H9 (cell line): ENCODE data around the gene SEL1L2. TPM values are rescaled to one million over a fixed set of nuclear protein-coding genes. Genes with fewer than 3 reads are reported as not detected.

Source experiments
- DNase-seq: peaks from one replicate; pipeline ENCODE4 v3.0.0-alpha.2; 2017
- H2AFZ ChIP-seq: one replicate; pipeline ENCODE4 v1.6.1; 2013; ENCODE audit warnings: mild to moderate bottlenecking, low read length, control low read depth, moderate library complexity
- H2AK5ac ChIP-seq: 2 replicates; pipeline ENCODE4 v1.6.1; 2013; ENCODE audit warnings: low read length, control low read depth, mixed read lengths; ENCODE audit not compliant: insufficient read length
- H2BK120ac ChIP-seq: one replicate; pipeline ENCODE4 v1.6.1; 2013; ENCODE audit warnings: low read depth, mild to moderate bottlenecking, low read length, control low read depth, inconsistent platforms; ENCODE audit not compliant: poor library complexity, severe bottlenecking
- H2BK12ac ChIP-seq: 2 replicates; pipeline ENCODE4 v1.6.1; 2013; ENCODE audit warnings: low read length, control low read depth, mixed read lengths, low read depth; ENCODE audit not compliant: insufficient read length
- H2BK15ac ChIP-seq: 2 replicates; pipeline ENCODE4 v1.6.1; 2013; ENCODE audit warnings: low read depth, low read length, control low read depth
- H2BK20ac ChIP-seq: one replicate; pipeline ENCODE4 v1.6.1; 2013; ENCODE audit warnings: low read depth, mild to moderate bottlenecking, low read length, control low read depth, inconsistent platforms; ENCODE audit not compliant: poor library complexity, severe bottlenecking
- H2BK5ac ChIP-seq: 2 replicates; pipeline ENCODE4 v1.6.1; 2013; ENCODE audit warnings: low read length, control low read depth, mixed read lengths; ENCODE audit not compliant: insufficient read length
- H3K14ac ChIP-seq: 2 replicates; pipeline ENCODE4 v1.6.1; 2013; ENCODE audit warnings: low read length, control low read depth; ENCODE audit not compliant: insufficient read depth
- H3K18ac ChIP-seq: 2 replicates; pipeline ENCODE4 v1.6.1; 2013; ENCODE audit warnings: low read depth, mild to moderate bottlenecking, mixed read lengths, low read length, control low read depth; ENCODE audit not compliant: insufficient read length
- H3K23ac ChIP-seq: 2 replicates; pipeline ENCODE4 v1.6.1; 2013; ENCODE audit warnings: low read length, control low read depth, mixed read lengths, low read depth; ENCODE audit not compliant: insufficient read length
- H3K23me2 ChIP-seq: 2 replicates; pipeline ENCODE4 v1.6.1; 2013; ENCODE audit warnings: low read depth, mild to moderate bottlenecking, mixed read lengths, low read length, control low read depth; ENCODE audit not compliant: insufficient read length, poor library complexity, severe bottlenecking
- H3K27ac ChIP-seq: 2 replicates; pipeline ENCODE4 v1.5.1; 2013; ENCODE audit warnings: low read length, control low read depth, mixed read lengths, low read depth; ENCODE audit not compliant: insufficient read length
- H3K27me3 ChIP-seq: 2 replicates; pipeline ENCODE4 v1.6.1; 2013; ENCODE audit warnings: low read length, control low read depth, inconsistent platforms; ENCODE audit not compliant: insufficient read depth
- H3K4ac ChIP-seq: 2 replicates; pipeline ENCODE4 v1.6.1; 2013; ENCODE audit warnings: low read depth, mild to moderate bottlenecking, control low read depth, inconsistent platforms, low read length, moderate library complexity
- H3K4me1 ChIP-seq: 2 replicates; pipeline ENCODE4 v1.6.1; 2013; ENCODE audit warnings: low read length, control low read depth, inconsistent platforms; ENCODE audit not compliant: insufficient read depth
- H3K4me2 ChIP-seq: 2 replicates; pipeline ENCODE4 v1.6.1; 2013; ENCODE audit warnings: low read length, control low read depth, mixed read lengths; ENCODE audit not compliant: insufficient read length, insufficient read depth
- H3K56ac ChIP-seq: 2 replicates; pipeline ENCODE4 v1.6.1; 2013; ENCODE audit warnings: low read depth, mild to moderate bottlenecking, mixed read lengths, low read length, control low read depth; ENCODE audit not compliant: insufficient read length
- H3K79me1 ChIP-seq: 2 replicates; pipeline ENCODE4 v1.6.1; 2013; ENCODE audit warnings: low read depth, mild to moderate bottlenecking, moderate library complexity, low read length, control low read depth, inconsistent platforms; ENCODE audit not compliant: insufficient read depth, poor library complexity, severe bottlenecking
- H3K79me2 ChIP-seq: 2 replicates; pipeline ENCODE4 v1.6.1; 2013; ENCODE audit warnings: low read length, control low read depth, inconsistent platforms; ENCODE audit not compliant: insufficient read depth
- H3K9ac ChIP-seq: 2 replicates; pipeline ENCODE4 v1.6.1; 2013; ENCODE audit warnings: low read length, control low read depth, mixed read lengths; ENCODE audit not compliant: insufficient read length; ENCODE audit errors: extremely low read depth
- H3K9me3 ChIP-seq: one replicate; pipeline ENCODE4 v1.6.1; 2013; ENCODE audit warnings: low read depth, low read length, inconsistent platforms; ENCODE audit not compliant: control insufficient read depth
- H3T11ph ChIP-seq: one replicate; pipeline ENCODE4 v1.6.1; 2013; ENCODE audit warnings: mild to moderate bottlenecking, low read length, control low read depth, inconsistent platforms
- H4K20me1 ChIP-seq: one replicate; pipeline ENCODE4 v1.6.1; 2013; ENCODE audit not compliant: control insufficient read depth, insufficient read length, insufficient read depth
- H4K5ac ChIP-seq: 2 replicates; pipeline ENCODE4 v1.6.1; 2013; ENCODE audit warnings: low read depth, mild to moderate bottlenecking, mixed read lengths, low read length, control low read depth; ENCODE audit not compliant: insufficient read length
- H4K8ac ChIP-seq: replicated peaks from 2 replicates; pipeline ENCODE4 v1.6.1; 2013; ENCODE audit warnings: low read length, control low read depth, mixed read lengths, low read depth; ENCODE audit not compliant: insufficient read length
- H4K91ac ChIP-seq: 2 replicates; pipeline ENCODE4 v1.6.1; 2013; ENCODE audit warnings: low read depth, mild to moderate bottlenecking, moderate library complexity, mixed read lengths, low read length, control low read depth; ENCODE audit not compliant: insufficient read length
- H3K27ac Mint-ChIP-seq, 3 experiments: 2 replicates in 2 of 3; 3 replicates in 1 of 3; pipeline ENCODE4 v1.8.0; 2020 to 2021; ENCODE audit warnings: mixed read lengths in 3 of 3, mild to moderate bottlenecking in 1 of 3, moderate library complexity in 1 of 3
- H3K27me3 Mint-ChIP-seq: 2 replicates; pipeline ENCODE4 v1.8.0; 2021; ENCODE audit warnings: low read depth, mild to moderate bottlenecking, moderate library complexity, mixed read lengths
- H3K36me3 Mint-ChIP-seq, 3 experiments: 2 replicates in 2 of 3; 3 replicates in 1 of 3; pipeline ENCODE4 v1.8.0; 2020 to 2021; ENCODE audit warnings: low read depth in 3 of 3, mixed read lengths in 3 of 3; ENCODE audit not compliant: insufficient read depth in 1 of 3
- H3K4me1 Mint-ChIP-seq, 2 experiments: 2 replicates each; pipeline ENCODE4 v1.8.0; 2020; ENCODE audit warnings: mixed read lengths in 2 of 2
- H3K4me3 Mint-ChIP-seq, 2 experiments: 2 replicates in 1 of 2; 3 replicates in 1 of 2; pipeline ENCODE4 v1.8.0; 2020 to 2021; ENCODE audit warnings: mild to moderate bottlenecking in 2 of 2, mixed read lengths in 2 of 2, moderate library complexity in 1 of 2
- H3K9me3 Mint-ChIP-seq, 2 experiments: 2 replicates in 1 of 2; 3 replicates in 1 of 2; pipeline ENCODE4 v1.8.0; 2020; ENCODE audit warnings: mild to moderate bottlenecking in 2 of 2, mixed read lengths in 2 of 2, moderate library complexity in 1 of 2
- WGBS: extraction: QIAGEN DNeasy Blood & Tissue Kit; methylation state at CpG from one replicate; pipeline ENCODE4 v1.1.7; 2013; ENCODE audit warnings: missing lambda C conversion rate, low lambda C conversion rate, mixed read lengths; ENCODE audit not compliant: insufficient read length; ENCODE audit errors: extremely low coverage; 5-methylcytosine and 5-hydroxymethylcytosine counted together
- total RNA-seq: library from RNA; stranded (reverse); gene quantifications from 2 replicates; pipeline ENCODE4 v1.2.1, GENCODE V29; 2021
- TF ChIP-seq, protein P1 (sequence below): fragments of 200-600 bp; sonication (generic); conservative IDR thresholded peaks from 3 replicates; pipeline ENCODE4 v1.8.0; 2021; ENCODE audit warnings: antibody characterized with exemption, mild to moderate bottlenecking

SEL1L2 gene
- total RNA-seq, 1 experiment from 2014 or later = not detected

DNA sequence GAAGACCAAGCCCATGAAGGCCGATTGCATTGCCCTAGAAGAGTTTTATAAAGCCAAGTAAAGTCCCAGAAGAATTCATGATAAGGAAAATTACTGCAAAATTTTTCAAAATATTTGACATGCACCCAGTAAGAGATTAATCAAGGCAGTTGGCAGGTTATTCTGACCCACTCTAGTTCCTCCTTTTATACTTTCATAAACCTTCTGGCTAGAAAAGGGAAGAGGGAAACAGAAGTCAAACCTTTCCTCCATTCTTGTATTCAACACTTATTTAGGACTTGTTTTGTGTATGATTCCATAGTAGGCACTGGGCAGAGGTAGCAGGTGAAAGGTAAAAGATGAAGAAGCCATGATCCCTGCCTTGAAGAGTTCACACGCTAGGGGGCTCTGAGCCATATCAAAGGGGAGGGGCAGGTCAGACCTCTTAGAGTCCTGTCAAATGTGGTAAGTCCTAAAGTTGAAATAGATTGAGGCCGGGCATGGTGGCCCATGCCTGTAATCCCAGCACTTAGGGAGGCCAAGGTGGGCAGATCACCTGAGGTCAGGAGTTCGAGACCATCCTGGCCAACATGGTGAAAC, 120.2 kb downstream of the SEL1L2 start:
- Histone ChIP-seq H3K4me1 (no peaks in the 10 kb centered on the region; the same call in 1 of the 2 replicates), H2AK5ac (no peak overlapping the region), H2AFZ (no peak overlapping the region), H2BK20ac (no peak overlapping the region), H2BK15ac (no peak overlapping the region), H3K4ac (no peak overlapping the region), H4K8ac (no peak overlapping the region), H2BK12ac (no peak overlapping the region), H3K9ac (no peak overlapping the region), H3K27ac (no peak overlapping the region), H3K4me2 (no peak overlapping the region), H3K27me3 (no peaks in the 10 kb centered on the region), H3K18ac (no peak overlapping the region), H3K23me2 (no peaks in the 10 kb centered on the region), H3K79me1 (no peaks in the 10 kb centered on the region), H4K5ac (no peak overlapping the region), H4K20me1 (no peaks in the 10 kb centered on the region), H3K56ac (no peak overlapping the region), H3K14ac (no peak overlapping the region), H4K91ac (no peak overlapping the region), H2BK120ac (no peak overlapping the region), H3K9me3 (no peaks in the 10 kb centered on the region), H3T11ph (no peak overlapping the region), H3K23ac (no peak overlapping the region), H3K79me2 (no peaks in the 10 kb centered on the region; the same call in 1 of the 2 replicates), H2BK5ac (no peak overlapping the region)
- peak; percentile 43 for DNase-seq
- no peak overlapping the region for H3K27ac Mint-ChIP-seq
- no peaks in the 10 kb centered on the region for H3K36me3 Mint-ChIP-seq
- H3K27me3 Mint-ChIP-seq = no peaks in the 10 kb centered on the region
- H3K9me3 Mint-ChIP-seq = no peaks in the 10 kb centered on the region
- H3K4me3 Mint-ChIP-seq = no peak overlapping the region
- H3K4me1 Mint-ChIP-seq = peaks cover 30 to 34% of the 10 kb centered on the region in 2 experiments
- no CpG with 5 or more reads among the region's 4 CpGs for WGBS
- TF ChIP-seq, protein P1, sequence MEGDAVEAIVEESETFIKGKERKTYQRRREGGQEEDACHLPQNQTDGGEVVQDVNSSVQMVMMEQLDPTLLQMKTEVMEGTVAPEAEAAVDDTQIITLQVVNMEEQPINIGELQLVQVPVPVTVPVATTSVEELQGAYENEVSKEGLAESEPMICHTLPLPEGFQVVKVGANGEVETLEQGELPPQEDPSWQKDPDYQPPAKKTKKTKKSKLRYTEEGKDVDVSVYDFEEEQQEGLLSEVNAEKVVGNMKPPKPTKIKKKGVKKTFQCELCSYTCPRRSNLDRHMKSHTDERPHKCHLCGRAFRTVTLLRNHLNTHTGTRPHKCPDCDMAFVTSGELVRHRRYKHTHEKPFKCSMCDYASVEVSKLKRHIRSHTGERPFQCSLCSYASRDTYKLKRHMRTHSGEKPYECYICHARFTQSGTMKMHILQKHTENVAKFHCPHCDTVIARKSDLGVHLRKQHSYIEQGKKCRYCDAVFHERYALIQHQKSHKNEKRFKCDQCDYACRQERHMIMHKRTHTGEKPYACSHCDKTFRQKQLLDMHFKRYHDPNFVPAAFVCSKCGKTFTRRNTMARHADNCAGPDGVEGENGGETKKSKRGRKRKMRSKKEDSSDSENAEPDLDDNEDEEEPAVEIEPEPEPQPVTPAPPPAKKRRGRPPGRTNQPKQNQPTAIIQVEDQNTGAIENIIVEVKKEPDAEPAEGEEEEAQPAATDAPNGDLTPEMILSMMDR = peak; percentile 60
